GM21825 (cell line): ENCODE data around the gene PDE7B.
A peak's percentile ranks its signal among the peaks of the same experiment; 100 is the strongest.

Experiments used
- ATAC-seq: cut with Tn5 transposase; IDR thresholded peaks from one replicate; pipeline ENCODE4 v1.9.1; 2021; ENCODE audit warnings: mild to moderate bottlenecking, moderate library complexity; ENCODE audit not compliant: unreplicated experiment

Gene PDE7B

DNA sequence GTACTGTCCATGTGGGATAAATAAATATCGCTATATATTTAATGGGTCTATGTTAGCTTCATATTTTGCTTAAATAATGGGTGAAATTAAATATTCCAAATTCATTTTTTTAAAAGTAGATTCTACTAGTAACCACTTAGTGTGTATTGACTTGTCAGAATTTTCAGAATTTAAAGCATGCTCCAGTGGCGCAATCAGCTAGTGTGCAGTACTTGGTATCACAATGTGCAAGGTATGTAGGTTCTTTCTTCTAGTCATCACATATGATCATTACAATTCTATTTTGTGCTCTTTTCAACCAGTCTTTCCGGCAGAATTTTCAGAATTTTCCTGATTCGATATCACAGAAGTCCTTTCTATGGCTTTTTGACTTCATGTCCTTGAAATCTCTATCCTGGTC, 32.6 kb downstream of the PDE7B start:
- ATAC-seq = no peak

DNA sequence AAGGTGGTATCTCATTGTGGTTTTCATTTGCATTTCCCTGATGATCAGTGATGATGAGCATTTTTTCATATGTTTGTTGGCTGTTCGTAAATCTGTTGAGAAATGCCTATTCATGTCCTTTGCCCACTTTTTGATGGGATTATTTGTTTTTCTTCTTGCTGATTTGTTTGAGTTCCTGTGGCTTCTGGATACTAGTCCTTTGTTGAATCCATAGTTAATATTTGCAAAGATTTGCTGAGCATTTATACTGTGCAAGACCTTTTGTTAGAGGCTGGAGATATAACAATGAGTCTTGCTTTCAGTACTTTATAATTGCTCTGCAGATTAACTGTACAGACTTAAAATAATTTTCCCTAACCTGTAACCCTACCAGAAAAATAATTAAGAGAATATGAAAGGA, 35.6 kb downstream of the PDE7B start:
- ATAC-seq = no peak

GRCh38 chr6:135888818-135889217, 37.3 kb downstream of the PDE7B start:
- no peak for ATAC-seq

- no peak for ATAC-seq
These were observed 39.4 kb downstream of the PDE7B start for GRCh38 chr6:135890876-135891275.

DNA sequence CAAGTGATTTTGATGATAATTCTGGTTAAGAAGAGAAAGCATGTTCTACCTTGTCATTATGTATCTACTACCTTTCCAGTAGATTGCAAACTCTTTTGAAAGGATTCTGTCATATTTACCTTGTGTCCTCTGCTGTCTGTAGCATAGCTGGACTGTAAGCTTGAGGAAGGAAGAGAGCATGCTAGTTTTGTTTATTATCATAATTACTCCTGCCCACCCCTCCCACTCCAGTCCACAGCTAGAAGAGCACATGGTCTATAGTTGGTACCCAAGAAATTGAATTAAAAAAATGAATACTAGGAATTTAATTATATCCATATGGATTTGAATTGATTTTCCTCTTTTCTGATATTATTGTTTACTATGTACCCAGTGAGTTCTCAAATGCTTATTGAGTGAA, 40.2 kb downstream of the PDE7B start:
- ATAC-seq = no peak

- ATAC-seq = no peak
These were observed 43.9 kb downstream of the PDE7B start for GRCh38 chr6:135895231-135895911.

DNA sequence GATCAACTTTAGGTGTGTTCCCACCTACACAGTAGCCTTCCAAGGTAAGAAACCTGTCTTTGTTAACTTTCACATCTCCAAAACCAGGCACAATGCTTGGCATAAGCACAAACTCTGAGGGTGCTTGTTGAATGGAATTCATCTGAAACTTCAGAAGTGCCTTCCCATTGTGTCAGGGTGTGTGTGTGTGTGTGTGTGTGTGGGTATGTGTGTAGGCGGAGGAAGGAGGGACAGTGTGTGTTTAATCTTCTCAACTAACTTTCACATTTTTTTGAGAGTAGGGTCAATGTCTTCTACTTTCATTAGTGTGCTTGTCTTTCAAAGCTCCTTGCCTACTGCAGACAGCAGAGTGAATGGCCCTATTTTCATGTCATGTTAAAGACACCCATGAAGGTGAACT, 45.6 kb downstream of the PDE7B start:
- ATAC-seq = no peak

DNA sequence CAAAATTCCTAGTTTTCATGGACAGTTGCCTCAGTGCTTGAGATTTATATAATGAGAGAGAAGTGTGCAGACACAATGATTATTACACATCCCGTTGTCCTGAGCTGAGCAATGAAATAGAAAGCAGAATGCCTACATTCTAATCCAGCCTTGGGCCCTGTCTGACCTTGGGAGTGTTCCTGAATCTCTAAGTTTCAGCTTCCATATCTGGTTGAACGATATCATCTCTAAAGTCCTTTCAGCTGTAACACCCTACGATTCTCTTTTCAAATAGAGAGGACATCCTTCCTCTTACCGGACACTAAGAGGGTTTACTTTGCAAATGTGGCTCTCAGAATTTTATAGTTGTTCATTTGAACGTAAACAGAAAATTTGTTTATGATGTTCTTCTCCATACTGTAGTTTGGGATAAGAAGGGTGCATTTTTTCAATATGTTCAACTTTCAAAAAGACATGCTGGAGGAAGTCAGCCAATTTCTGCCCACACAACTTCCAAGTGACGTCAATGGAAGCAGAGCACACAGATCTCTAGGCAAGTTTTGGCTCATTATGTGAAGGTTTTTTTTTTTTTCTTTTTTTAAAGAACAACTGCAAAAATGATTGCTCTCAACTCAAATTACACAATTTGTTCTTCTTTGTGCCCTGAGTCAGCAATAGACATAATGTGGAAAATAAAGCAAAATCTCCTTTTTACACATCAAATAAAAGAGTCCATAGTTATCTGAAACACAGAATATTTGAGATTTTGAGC, 50.4 kb downstream of the PDE7B start:
- ATAC-seq = no peak

DNA sequence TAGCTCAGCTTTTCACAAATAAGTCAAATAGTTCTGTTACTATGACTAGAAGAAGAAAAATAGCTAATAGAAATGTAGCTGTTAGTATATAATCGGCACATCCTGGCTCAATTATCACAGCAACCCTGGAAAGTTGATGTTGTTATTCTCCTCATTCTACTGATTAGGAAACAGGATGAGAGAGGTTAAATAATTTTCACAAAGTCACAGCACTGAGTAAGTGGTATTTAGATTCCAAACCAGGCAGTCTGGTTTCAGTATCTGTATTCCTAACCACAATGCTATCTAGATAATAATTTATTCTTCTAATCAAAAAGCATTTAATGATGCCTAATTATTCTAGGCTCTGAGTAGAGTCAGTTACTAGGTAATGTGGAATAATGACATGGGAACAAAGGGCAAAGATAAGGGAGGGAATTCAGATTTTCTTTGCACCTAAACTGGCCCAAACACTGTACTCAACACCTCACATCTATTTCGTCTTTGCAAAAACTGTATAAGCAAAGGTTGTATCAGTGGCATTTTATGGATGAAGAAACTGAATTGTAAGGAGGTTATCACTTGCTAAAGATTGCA, 51.3 kb downstream of the PDE7B start:
- ATAC-seq = no peak

GRCh38 chr6:135904666-135905065, 53.2 kb downstream of the PDE7B start:
- no peak for ATAC-seq

GRCh38 chr6:135905604-135906300, 54.3 kb downstream of the PDE7B start:
- no peak for ATAC-seq

GRCh38 chr6:135906542-135906941, 55.0 kb downstream of the PDE7B start:
- no peak for ATAC-seq

GRCh38 chr6:135906972-135907465, 55.5 kb downstream of the PDE7B start:
- ATAC-seq = no peak

GRCh38 chr6:135909737-135910387, 58.4 kb downstream of the PDE7B start:
- peak; percentile 90 for ATAC-seq

DNA sequence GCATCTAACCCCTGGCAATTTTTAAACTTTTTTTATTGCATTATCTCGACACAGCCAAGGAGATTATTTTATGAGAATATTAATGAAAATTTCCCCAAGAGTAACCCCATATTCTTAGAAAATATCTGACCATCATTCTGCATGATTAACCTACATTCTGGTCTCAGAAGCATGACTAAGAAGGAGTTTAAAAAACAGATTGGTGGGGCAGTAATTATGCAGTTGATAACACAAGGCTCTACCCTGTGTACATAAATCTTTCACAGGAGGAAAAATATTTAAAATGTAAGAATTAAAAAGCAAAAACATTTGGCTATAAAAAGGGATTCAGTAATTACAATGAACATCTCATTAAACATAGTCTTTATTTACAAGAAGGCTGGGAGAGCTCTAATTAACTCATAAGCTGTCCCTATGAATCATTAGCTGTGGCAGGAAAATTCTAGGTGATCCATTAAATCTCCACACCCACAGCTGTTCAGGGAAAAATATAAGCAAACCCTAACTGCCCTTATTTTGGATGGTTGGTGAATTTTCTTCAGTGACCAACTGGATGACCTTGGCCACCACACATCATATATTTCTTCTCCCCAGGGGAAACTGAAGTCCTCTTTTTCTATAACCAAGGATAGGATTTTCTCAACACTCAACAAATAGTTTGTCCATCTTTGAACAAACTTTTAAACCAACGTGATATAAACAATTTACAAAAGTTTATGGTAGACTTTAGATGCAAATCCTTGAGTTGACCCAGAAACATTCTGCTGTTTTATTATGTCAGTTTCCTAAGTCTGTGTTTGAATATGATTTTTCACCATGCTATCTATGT, 59.5 kb downstream of the PDE7B start:
- no peak for ATAC-seq

DNA sequence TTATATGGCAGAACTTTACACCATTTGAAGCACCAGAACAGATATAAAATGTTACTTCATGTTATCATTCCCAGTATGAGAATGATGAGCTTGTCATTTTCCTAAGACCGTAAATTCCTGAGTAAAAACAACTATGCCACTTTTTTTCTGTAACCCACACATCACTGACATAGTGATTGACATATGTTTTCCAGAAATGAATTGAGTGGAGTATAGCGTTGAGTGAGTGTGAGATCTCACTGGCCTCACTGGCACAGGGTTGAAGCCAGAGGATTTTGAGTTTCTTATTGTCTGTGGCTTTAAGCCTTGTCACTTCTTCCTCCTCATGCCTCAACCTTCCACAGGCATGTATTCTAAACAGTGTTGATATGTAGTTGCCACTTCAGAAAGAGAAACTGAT, 62.3 kb downstream of the PDE7B start:
- ATAC-seq = no peak

- ATAC-seq = no peak
These were observed 67.5 kb downstream of the PDE7B start for GRCh38 chr6:135919026-135919425.

- ATAC-seq = no peak
These were observed 69.2 kb downstream of the PDE7B start for GRCh38 chr6:135920689-135921088.

DNA sequence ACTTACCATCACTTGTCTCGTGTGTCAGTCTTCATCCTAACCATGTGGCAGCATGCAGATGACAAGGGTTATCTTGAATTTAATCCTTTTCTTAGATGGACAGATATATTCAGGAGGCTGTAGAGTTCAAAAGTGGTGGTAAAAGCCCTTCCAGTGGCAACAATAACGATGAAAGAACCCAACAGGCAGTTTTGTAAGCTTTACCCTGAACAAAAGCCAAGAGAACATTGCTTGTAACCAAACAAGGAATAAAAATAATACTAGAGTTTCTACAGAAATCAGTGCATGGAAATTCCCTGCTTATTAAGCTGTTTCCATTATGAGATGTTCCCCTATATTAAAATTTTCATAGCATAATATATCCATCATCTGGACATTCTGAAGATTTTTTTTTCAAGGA, 69.7 kb downstream of the PDE7B start:
- ATAC-seq = no peak

DNA sequence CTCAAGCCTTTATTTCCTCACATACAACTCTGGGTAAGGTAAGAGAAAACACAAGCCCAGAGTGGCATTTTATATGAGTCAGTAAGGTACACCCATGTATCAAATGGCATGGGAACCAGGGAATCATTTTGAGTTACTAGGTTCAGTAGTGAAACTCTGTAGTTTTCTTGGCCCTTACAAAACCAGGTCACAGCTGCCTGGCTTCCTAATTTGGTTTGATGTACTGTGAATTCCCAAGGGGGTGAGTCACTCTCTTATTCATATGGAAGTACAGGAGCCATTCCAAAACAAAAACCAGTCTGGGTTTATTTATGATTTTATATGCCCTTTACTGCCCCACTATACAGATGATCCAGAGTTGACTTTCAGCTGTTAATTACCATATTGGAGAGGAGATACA, 70.7 kb downstream of the PDE7B start:
- no peak for ATAC-seq
